Spleen (tissue), 11 donors: ENCODE data around the gene GALNT7. TPM values are rescaled to one million over a fixed set of nuclear protein-coding genes. Genes with fewer than 3 reads are reported as not detected.

Experiments
- DNase-seq: peaks from one replicate; pipeline ENCODE4 v3.0.0-alpha.2; 2020
- H3K27ac ChIP-seq, 8 donors: fragments of 200-600 bp; sonication (generic) in 7 of 8; 1 replicate in 4 of 8; 2 replicates in 4 of 8; pipeline versions ENCODE4 v1.5.0 to v1.8.0; 2016 to 2021; ENCODE audit warnings: inconsistent platforms in 4 of 8, mild to moderate bottlenecking in 4 of 8, moderate library complexity in 1 of 8
- H3K27me3 ChIP-seq, 7 donors: fragments of 200-600 bp; sonication (generic) in 6 of 7; replicated peaks in 1 of 7; 1 replicate in 4 of 7; 2 replicates in 3 of 7; pipeline versions ENCODE4 v1.5.0 to v1.8.0; 2016 to 2021; ENCODE audit warnings: inconsistent platforms in 3 of 7, mild to moderate bottlenecking in 1 of 7
- H3K36me3 ChIP-seq, 6 donors: fragments of 200-600 bp; sonication (generic) in 5 of 6; 1 replicate in 4 of 6; 2 replicates in 2 of 6; pipeline versions ENCODE4 v1.5.0 to v1.8.0; 2016 to 2021; ENCODE audit warnings: inconsistent platforms in 2 of 6
- H3K4me1 ChIP-seq, 6 donors: fragments of 200-600 bp; sonication (generic) in 5 of 6; 1 replicate in 3 of 6; 2 replicates in 3 of 6; pipeline versions ENCODE4 v1.5.0 to v1.8.0; 2016 to 2021; ENCODE audit warnings: inconsistent platforms in 3 of 6
- H3K4me3 ChIP-seq, 8 donors: fragments of 200-600 bp; sonication (generic) in 7 of 8; 1 replicate in 4 of 8; 2 replicates in 4 of 8; pipeline versions ENCODE4 v1.5.0 to v1.8.0; 2016 to 2021; ENCODE audit warnings: inconsistent platforms in 4 of 8, mild to moderate bottlenecking in 4 of 8, moderate library complexity in 2 of 8
- H3K9me3 ChIP-seq, 8 donors: fragments of 200-600 bp; sonication (generic) in 7 of 8; 1 replicate in 4 of 8; 2 replicates in 4 of 8; pipeline versions ENCODE4 v1.5.0 to v1.8.0; 2016 to 2021; ENCODE audit warnings: inconsistent platforms in 4 of 8
- POLR2A ChIP-seq, 3 donors: fragments of 450-650 bp; IDR thresholded peaks; one replicate each; pipeline ENCODE4 v1.5.1; 2017; ENCODE audit warnings: antibody characterized with exemption in 3 of 3, mild to moderate bottlenecking in 1 of 3
- POLR2AphosphoS5 ChIP-seq, 3 donors: sonication (generic); formaldehyde crosslinking; IDR thresholded peaks; one replicate each; pipeline ENCODE4 v1.5.1; 2017; ENCODE audit warnings: antibody characterized with exemption in 3 of 3
- WGBS, 5 donors: extraction: QIAGEN DNeasy Blood & Tissue Kit in 3 of 5; methylation state at CpG; one replicate each; pipeline versions ENCODE4 v1.1.5 to v1.1.7; 2013 to 2018; 5-methylcytosine and 5-hydroxymethylcytosine counted together
- intact Hi-C: fragments of 100-400 bp; cut with DNase I; formaldehyde crosslinking; loops from one replicate; pipeline ENCODE4 v1.15.0; 2023; ENCODE audit warnings: low total_unique reads
- polyA plus RNA-seq, 3 donors: library from polyadenylated mRNA; stranded (reverse); fragments of 200-250 nt; gene quantifications; one replicate each; pipeline ENCODE4 v1.2.1, GENCODE V29; 2013
- total RNA-seq, 7 donors: library from RNA; depleted of rRNA in 3 of 7; stranded (reverse); fragments of >200 nt in 3 of 7; fragmentation: NEBNext Ultra II Directional in 4 of 7; extraction: Animal tissue kit (Norgen Biotek cat#: 25700) in 4 of 7; gene quantifications; one replicate each; pipeline versions ENCODE4 v1.1.0 to v1.2.1, GENCODE V29; 2016 to 2021
- TF ChIP-seq, protein P1 (sequence below), 11 experiments: fragments of 200-600 bp in 7 of 11; fragments of 450-650 bp in 4 of 11; sonication (generic) in 4 of 11; IDR thresholded peaks in 8 of 11; conservative IDR thresholded peaks in 3 of 11; 1 replicate in 7 of 11; 2 replicates in 4 of 11; pipeline versions ENCODE4 v1.4.0 to v1.8.0; 2016 to 2021; ENCODE audit warnings: antibody characterized with exemption in 11 of 11, inconsistent platforms in 4 of 11, mild to moderate bottlenecking in 1 of 11
- donor health status: healthy with polysubstance abuse.
- donor health status: DM: no; HTN: no; CAD: no; lungs with moderate emphysema.
- donor health status: DM: no; HTN: no; CAD: no.
- donor health status: Bipolar disorder and iron deficiency.
- donor health status: healthy.
- donor health status: DM: no; HTN: no; CAD: no.
- donor health status: DM: yes; HTN: yes; CAD: no.

The GALNT7 gene
- total and polyA plus RNA-seq, 10 donors: 7.6 to 28.5 (median 20.9) TPM

DNA sequence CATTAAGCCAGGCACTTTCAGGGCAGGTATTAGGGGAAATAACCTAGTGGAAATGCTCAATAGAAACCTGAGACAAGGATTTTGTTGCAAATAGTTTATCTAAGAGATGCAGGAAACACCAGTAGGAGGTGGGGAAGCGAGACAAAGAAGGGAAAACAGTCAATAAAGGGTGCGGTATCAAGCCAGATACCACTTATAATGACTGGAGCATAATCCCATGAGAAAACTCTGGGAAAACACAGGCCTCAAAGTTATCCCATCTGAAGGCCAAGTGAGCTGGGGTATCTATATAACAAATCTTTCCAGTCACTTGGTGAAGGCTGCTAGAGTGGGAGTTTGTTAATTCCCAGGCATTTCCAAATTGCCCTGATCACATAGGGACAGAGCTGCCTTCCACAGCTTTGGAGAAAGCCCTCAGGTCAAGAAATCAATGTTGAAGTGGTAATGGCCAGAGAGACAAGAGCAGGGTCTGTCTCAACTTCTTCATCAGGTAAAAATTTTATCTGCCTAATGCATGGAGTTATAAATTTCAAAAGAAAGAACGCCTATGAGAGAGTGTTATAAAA lies 175.3 kb downstream of the GALNT7 start:
- Histone ChIP-seq H3K27ac (no peak overlapping the region), H3K4me1 (no peaks in the 10 kb centered on the region), H3K36me3 (no peaks in the 10 kb centered on the region), H3K27me3 (no peaks in the 10 kb centered on the region), H3K4me3 (no peak overlapping the region), H3K9me3 (no peaks in the 10 kb centered on the region)
- TF ChIP-seq, protein P1, sequence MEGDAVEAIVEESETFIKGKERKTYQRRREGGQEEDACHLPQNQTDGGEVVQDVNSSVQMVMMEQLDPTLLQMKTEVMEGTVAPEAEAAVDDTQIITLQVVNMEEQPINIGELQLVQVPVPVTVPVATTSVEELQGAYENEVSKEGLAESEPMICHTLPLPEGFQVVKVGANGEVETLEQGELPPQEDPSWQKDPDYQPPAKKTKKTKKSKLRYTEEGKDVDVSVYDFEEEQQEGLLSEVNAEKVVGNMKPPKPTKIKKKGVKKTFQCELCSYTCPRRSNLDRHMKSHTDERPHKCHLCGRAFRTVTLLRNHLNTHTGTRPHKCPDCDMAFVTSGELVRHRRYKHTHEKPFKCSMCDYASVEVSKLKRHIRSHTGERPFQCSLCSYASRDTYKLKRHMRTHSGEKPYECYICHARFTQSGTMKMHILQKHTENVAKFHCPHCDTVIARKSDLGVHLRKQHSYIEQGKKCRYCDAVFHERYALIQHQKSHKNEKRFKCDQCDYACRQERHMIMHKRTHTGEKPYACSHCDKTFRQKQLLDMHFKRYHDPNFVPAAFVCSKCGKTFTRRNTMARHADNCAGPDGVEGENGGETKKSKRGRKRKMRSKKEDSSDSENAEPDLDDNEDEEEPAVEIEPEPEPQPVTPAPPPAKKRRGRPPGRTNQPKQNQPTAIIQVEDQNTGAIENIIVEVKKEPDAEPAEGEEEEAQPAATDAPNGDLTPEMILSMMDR (IDR thresholded peaks at IDR 0.05 in 8 of 11, conservative IDR thresholded peaks at IDR 0.05 in 3 of 11): no peak
- TF ChIP-seq POLR2AphosphoS5 (IDR thresholded peaks at IDR 0.05) (no peak), POLR2A (IDR thresholded peaks at IDR 0.05) (no peak)
- 76 to 92% (median 84%) methylated on average over 3 of the region's 3 CpGs for WGBS, 5 donors
- intact Hi-C loops: no loop called here
- no peak for DNase-seq

DNA sequence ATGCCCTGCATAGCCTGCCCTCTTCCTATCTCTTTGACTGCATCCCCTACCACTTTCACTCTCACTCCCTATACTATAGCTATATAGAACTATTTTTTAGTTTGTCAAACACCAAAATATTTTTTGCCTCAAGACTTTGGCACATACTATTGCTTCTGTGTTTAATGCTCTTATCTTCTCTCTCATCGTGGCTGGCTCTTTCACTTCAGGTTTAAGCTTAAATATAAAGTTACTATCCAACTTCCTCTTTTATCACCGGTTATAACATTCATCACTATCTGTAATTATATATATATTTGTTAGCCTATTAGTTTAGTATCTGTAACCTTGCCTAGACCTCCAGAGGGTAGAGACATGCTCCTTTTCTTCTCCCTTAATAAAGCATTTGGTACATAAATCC lies 177.0 kb downstream of the GALNT7 start:
- DNase-seq: no peak
- Histone ChIP-seq H3K27ac (no peak overlapping the region), H3K4me1 (no peaks in the 10 kb centered on the region), H3K9me3 (no peaks in the 10 kb centered on the region), H3K4me3 (no peak overlapping the region), H3K27me3 (no peaks in the 10 kb centered on the region), H3K36me3 (no peaks in the 10 kb centered on the region)
- TF ChIP-seq, protein P1 (IDR thresholded peaks at IDR 0.05 in 8 of 11, conservative IDR thresholded peaks at IDR 0.05 in 3 of 11): no peak
- TF ChIP-seq POLR2AphosphoS5 (IDR thresholded peaks at IDR 0.05) (no peak), POLR2A (IDR thresholded peaks at IDR 0.05) (no peak)
- WGBS, 5 donors: 12 to 39% (median 25%) methylated on average over 2 of the region's 2 CpGs
- intact Hi-C loops: no loop called here

DNA sequence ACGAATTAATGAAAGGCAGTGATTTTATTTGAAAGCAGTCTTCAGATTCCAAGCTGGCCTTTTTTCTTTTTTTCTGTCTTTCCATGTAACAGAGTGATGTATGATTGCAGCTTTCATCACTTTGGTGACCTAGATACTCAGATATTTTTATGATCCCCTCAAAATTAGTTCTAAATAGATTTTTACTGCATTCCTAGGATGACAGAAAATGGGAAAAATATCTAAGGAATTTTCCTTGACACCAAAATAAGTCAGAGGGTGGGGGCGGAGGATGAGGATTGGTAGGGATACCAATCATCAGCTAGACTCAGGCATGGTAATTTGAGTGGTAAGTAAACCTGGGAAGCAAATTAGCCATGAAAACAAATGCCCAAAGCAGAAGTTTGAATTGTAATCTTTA lies 177.5 kb downstream of the GALNT7 start:
- H3K27ac ChIP-seq: no peak overlapping the region
- WGBS, 5 donors: 47 to 97% (median 74%) methylated on average over 2 of the region's 2 CpGs
- intact Hi-C loops: no loop called here
- TF ChIP-seq, protein P1 (IDR thresholded peaks at IDR 0.05 in 8 of 11, conservative IDR thresholded peaks at IDR 0.05 in 3 of 11): no peak
- TF ChIP-seq POLR2A (IDR thresholded peaks at IDR 0.05): no peak
- no peak for TF ChIP-seq POLR2AphosphoS5 (IDR thresholded peaks at IDR 0.05)
- H3K9me3 ChIP-seq: no peaks in the 10 kb centered on the region
- no peaks in the 10 kb centered on the region for H3K36me3 ChIP-seq
- DNase-seq: no peak
- H3K27me3 ChIP-seq: no peaks in the 10 kb centered on the region
- H3K4me1 ChIP-seq: no peaks in the 10 kb centered on the region
- H3K4me3 ChIP-seq: no peak overlapping the region

DNA sequence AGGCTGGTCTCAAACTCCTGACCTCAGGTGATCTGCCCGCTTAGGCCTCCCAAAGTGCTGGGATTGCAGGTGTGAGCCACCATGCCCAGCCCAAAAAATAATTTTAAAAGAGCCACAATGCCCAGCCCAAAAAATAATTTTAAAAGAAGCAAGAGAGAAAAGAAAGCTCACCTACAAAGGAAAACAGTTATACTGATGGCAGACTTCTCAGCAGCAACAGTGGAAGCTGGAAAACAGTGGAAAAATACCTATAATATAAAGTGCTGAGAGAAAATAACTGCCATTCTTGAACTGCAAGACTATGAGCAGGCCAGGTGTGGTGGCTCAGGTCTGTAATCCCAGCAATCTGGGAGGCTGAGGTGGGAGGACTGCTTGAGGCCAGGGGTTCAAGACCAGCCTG lies 178.9 kb downstream of the GALNT7 start:
- DNase-seq: no peak
- Histone ChIP-seq H3K27ac (no peak overlapping the region), H3K4me1 (no peaks in the 10 kb centered on the region), H3K27me3 (no peaks in the 10 kb centered on the region), H3K36me3 (no peaks in the 10 kb centered on the region), H3K9me3 (no peaks in the 10 kb centered on the region), H3K4me3 (no peak overlapping the region)
- intact Hi-C loops: no loop called here
- no peak for TF ChIP-seq POLR2A (IDR thresholded peaks at IDR 0.05)
- no peak for TF ChIP-seq POLR2AphosphoS5 (IDR thresholded peaks at IDR 0.05)
- TF ChIP-seq, protein P1 (IDR thresholded peaks at IDR 0.05 in 8 of 11, conservative IDR thresholded peaks at IDR 0.05 in 3 of 11): no peak
- 91 to 100% (median 100%) methylated on average over 1 of the region's 1 CpG for WGBS, 5 donors
